NCI-H128 (cell line): ENCODE measurements around the gene ANAPC5.
"Not testable (repeated sequence)": the region's sequence is repeated elsewhere in the genome, so short reads cannot be mapped to it uniquely, and the experiment has no call there.

Source experiments
- DNase-seq: peaks from one replicate; lab custom pipeline; 2025; ENCODE audit not compliant: unreplicated experiment; lab: John Stamatoyannopoulos, UW

Gene ANAPC5

GRCh38 chr12:121318121-121318520 is 34.1 kb downstream of the ANAPC5 start:
- no peak for DNase-seq

GRCh38 chr12:121314431-121314830 is 37.8 kb downstream of the ANAPC5 start:
- DNase-seq = no peak

- DNase-seq = not testable (repeated sequence)
These were observed 42.0 kb downstream of the ANAPC5 start for GRCh38 chr12:121310231-121310630.

- not testable (repeated sequence) for DNase-seq
These were observed 44.8 kb downstream of the ANAPC5 start for GRCh38 chr12:121307397-121307796.

- no peak for DNase-seq
These were observed 47.9 kb downstream of the ANAPC5 start for GRCh38 chr12:121304306-121304705.

DNA sequence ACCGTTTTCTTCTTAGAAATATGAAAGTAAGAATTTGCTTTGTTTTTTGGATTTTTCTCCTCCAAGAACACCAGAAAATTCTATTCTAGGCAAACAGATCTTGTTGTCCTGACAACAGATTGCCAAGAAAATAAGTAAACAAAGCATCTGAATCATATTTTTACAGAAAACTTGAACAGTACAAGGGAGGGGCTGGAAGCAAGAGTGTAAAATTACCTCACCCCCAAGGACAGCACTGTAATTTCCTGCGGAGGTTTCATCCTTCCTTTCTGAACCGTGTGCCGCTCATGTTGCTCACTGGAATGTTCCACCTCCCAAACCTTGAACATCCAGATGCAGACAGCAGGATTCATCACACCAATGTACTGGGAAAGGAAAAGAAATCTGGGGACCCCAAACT is 50.3 kb downstream of the ANAPC5 start:
- DNase-seq = no peak

- DNase-seq = no peak
These were observed 52.0 kb downstream of the ANAPC5 start for GRCh38 chr12:121300083-121300819.

GRCh38 chr12:121299662-121300061 is 52.5 kb downstream of the ANAPC5 start:
- DNase-seq = no peak

GRCh38 chr12:121298411-121298810 is 53.8 kb downstream of the ANAPC5 start:
- DNase-seq = not testable (repeated sequence)

DNA sequence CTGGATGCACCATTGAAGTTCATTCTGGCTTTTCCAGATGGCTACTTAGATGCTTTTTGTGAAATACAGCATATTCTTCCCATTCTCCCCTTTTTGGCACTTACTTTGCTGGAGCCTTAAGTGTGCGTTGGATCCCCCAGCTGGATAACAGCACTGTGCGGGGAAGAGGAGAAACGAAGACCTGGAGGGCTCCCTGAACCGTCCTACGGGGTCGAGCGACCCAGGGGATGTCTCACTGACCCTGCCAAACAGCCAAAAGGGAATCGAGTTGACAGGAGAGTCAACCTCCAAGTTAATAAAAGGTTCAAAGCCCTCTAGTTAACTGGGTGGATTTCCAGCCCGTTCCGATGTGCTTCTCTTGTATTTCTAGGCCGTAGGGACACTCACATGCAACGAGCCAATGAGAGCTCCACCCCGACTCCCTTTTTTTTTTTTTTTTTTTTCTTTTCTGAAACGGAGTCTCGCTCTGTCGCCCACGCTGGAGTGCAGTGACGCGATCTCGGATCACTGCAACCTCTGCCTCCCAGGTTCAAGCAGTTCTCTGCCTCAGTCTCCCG is 54.7 kb downstream of the ANAPC5 start:
- no peak for DNase-seq

DNA sequence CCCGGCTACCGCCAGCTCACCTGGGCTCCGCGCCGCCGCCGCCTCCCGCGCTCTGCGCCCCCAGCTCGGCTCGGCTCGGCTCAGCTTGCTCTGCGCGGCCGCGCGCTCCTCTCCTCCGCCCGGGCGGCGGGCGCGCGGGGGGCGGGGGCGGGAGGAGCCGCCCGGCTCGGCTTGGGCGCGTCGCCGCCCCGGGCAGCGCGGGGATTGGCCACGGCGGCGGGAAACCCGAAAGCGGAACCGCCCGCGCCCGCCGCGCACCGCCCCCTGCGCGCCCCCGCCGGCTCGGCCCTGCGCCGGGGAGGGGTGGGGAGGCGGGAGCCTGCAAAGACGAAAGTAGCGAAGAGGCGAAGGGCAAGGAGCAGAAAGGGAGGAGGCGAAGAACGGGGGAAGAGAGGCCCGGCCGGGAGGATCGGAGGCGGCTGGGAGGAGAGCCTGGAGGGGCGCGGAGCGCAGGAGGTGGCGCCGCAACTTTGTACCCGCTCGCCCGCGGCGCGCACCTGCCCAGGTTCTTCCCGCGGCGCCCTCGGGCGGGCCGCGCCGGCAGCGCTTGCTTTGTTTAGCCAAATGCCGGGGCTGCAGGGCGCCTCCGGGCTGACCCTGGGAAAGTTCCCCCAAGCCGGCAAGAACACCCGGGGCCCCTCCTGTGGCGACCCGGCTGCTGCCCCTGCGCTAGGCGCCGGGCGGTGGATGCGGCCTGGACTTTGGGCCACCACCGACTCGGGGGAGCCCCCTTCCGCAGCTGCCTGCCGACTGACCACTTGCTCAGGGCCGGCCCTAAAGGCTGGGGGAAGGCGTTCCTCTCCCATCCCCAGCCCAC is 55.4 kb downstream of the ANAPC5 start, which contains the start of gene CAMKK2:
Gene CAMKK2 (minus strand): TSS at position 92 of the 817 bp plus-strand sequence. CDS start 22,183 bp downstream, outside the sequence.
- DNase-seq = peak; percentile 71

GRCh38 chr12:121295746-121296617 is 56.2 kb downstream of the ANAPC5 start:
- no peak for DNase-seq

DNA sequence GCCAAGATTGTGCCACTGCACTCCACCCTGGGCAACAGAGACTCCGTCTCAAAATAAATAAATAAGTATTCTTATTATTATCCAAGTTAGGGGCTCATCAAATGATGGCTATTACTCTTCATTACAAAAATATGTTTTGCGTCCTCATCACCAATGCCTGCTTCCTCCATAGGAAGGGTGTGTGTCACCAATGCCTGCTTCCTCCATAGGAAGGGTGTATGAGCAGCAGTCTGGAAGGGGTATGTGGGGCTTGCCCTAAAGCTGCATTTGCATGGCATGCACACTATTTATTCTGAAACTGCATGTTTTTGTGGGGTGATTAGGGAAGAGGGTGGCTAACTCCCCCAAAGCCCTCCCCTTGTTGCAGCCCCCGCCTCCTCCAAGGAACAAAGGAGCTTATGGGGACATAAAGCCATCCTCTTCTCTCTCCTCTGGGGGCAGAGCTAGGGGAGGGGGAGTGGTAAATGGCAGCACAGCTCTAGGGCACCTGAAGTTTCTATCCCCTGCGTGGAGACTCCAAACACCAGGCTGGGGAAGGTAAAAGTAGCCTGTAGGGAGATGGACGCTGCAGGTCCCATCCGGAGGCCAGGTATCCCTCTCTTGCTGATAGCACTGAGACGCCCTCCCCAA is 57.0 kb downstream of the ANAPC5 start:
- DNase-seq = no peak

GRCh38 chr12:121294151-121294889 is 57.9 kb downstream of the ANAPC5 start:
- no peak for DNase-seq

GRCh38 chr12:121293603-121294002 is 58.6 kb downstream of the ANAPC5 start:
- DNase-seq = no peak

DNA sequence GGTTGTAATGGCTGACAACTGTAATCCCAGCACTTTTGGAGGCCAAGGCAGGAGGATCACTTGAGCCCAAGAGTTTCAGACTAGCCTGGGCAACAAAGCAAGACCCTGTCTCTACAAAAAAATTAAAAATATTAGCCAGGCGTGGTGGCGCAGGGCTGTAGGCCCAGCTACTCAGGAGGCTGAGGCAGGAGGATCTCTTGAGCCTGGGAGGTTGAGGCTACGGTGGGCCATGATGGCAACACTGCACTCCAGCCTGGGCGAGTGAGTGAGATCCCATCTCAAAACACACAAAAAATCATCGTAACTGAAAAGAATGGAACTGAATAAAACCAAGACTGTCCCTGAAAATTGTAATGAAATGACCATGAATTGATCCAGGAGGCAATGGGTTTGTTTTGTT is 61.8 kb downstream of the ANAPC5 start:
- no peak for DNase-seq

DNA sequence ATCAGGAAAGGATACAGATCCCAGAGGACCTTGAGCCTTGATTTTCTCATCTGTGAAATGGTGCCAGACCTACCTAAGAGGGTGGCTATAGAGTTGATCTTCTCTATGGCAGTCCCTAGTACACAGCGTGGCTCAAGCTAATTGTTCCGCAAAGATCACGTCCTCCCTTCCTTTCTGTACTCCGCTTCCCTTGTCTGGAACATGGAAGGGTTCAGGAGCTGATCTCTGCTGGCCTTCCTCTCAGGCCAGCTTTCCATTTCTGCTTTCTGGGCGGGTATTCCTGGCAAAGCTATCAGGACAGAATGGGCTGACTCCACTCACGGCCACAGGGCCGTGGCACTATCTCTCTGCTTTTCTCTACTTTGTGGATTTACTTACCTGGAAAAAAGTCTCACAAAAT is 62.2 kb downstream of the ANAPC5 start:
- no peak for DNase-seq

DNA sequence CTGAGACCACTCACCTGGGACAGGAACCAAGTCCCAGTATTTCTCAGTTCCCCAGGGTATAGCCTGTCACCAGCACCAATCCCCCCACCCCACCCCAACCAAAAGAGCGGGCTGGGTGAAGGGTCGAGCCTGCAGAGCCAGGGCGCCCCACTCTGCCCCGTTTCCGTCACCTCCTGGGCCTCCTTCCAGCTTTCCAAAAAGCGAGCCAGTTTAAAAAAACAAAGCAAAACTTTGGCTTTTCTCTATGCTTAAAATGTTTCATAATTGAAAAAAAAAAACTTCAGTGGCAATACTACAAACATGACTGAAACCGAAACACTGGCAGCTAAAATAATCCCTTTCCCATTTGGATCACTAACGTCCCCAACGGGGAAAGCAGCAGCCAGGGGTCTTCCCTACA is 63.2 kb downstream of the ANAPC5 start:
- no peak for DNase-seq

DNA sequence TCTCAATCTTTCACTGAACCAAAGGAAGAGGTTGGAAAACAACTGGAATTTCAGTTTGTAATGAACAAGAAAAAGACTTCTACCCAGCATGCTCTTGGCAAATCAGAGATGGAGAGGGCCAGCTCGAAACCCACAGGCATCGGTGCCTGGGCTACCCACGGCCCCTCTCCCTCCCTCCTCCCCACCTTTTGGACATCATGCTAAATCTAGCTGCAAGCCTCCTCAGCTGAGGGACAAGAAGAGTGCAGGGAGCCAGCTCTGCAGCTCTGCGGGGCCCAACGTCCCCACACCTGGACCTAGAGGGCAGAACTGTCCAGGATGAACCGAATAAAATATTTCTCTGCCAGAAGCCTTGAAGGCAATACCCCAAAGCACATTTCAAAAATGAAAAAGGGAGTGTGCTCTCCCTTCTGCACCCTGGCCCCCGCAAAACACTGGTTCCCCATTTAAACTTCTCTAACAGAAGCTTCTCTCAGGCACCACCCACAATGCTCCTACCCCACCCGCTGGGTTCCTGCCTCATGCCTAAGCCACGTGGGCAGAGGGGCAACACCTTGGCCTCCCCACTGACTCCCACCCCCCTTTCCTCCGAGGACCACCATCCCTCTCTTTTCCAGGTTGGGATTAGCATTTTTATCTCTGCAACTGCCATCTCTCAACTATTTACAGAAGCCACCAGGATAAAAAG is 63.9 kb downstream of the ANAPC5 start:
- no peak for DNase-seq
